ENCODE data around the gene SORCS2. TPM values are rescaled to one million over a fixed set of nuclear protein-coding genes. Genes with fewer than 3 reads are reported as not detected.

The SORCS2 gene
- polyA plus RNA-seq, 1 donor from 2014 or later, result 1.0 TPM

GRCh38 chr4:7691982-7692381 lies 499.6 kb downstream of the SORCS2 start:
- Histone ChIP-seq H3K9ac (ENCODE audit: low read length) (no peak overlapping the region), H3K4me2 (ENCODE audit: low read length) (no peak overlapping the region), H3K79me2 (replicated peaks; ENCODE audit: insufficient read depth, low read length) (no peaks in the 10 kb centered on the region), H3K9me3 (ENCODE audit: low read length) (no peaks in the 10 kb centered on the region), H2AFZ (ENCODE audit: low read depth, low read length) (no peak overlapping the region), H3F3A (ENCODE audit: insufficient read depth, low read length, poor library complexity, severe bottlenecking) (no peaks in the 10 kb centered on the region), H4K20me1 (ENCODE audit: insufficient read depth) (no peaks in the 10 kb centered on the region), H3K27ac (ENCODE audit: low read length) (no peak overlapping the region), H3K4me3 (ENCODE audit: low read length) (no peak overlapping the region), H3K36me3 (ENCODE audit: insufficient read depth, low read length) (no peaks in the 10 kb centered on the region), H3K9me2 (ENCODE audit: insufficient read depth, low read length) (no peaks in the 10 kb centered on the region), H3K27me3 (ENCODE audit: insufficient read depth, low read depth, low read length) (no peaks in the 10 kb centered on the region)
- no peak for TF ChIP-seq MXI1 (conservative IDR thresholded peaks at IDR 0.05; ENCODE audit: poor library complexity, severe bottlenecking)
- TF ChIP-seq POLR2AphosphoS5 (IDR thresholded peaks at IDR 0.05), result no peak
- TF ChIP-seq EP300 (conservative IDR thresholded peaks at IDR 0.05; ENCODE audit: poor library complexity, severe bottlenecking), result no peak
- no peak for TF ChIP-seq SMC3 (conservative IDR thresholded peaks at IDR 0.05; ENCODE audit: poor library complexity)
- TF ChIP-seq CTCF (IDR thresholded peaks at IDR 0.05; ENCODE audit: poor library complexity, severe bottlenecking), result no peak
- no peak for TF ChIP-seq REST (IDR thresholded peaks at IDR 0.05; ENCODE audit: borderline replicate concordance)
- TF ChIP-seq EZH2 (IDR thresholded peaks at IDR 0.05; ENCODE audit: borderline replicate concordance, insufficient read depth, low read length, poor library complexity, severe bottlenecking), result no peak
- TF ChIP-seq RAD21 (conservative IDR thresholded peaks at IDR 0.05), result no peak
- no peak for TF ChIP-seq TAF1 (IDR thresholded peaks at IDR 0.05; ENCODE audit: low read depth)

- H3K79me2 ChIP-seq (replicated peaks; ENCODE audit: insufficient read depth, low read length), result no peaks in the 10 kb centered on the region
- H3K9me3 ChIP-seq (ENCODE audit: low read length), result no peaks in the 10 kb centered on the region
- H2AFZ ChIP-seq (ENCODE audit: low read depth, low read length), result no peak overlapping the region
- H3K36me3 ChIP-seq (ENCODE audit: insufficient read depth, low read length), result no peaks in the 10 kb centered on the region
- H3K27me3 ChIP-seq (ENCODE audit: insufficient read depth, low read depth, low read length), result no peaks in the 10 kb centered on the region
- H4K20me1 ChIP-seq (ENCODE audit: insufficient read depth), result no peaks in the 10 kb centered on the region
- no peak overlapping the region for H3K4me3 ChIP-seq (ENCODE audit: low read length)
- H3K4me2 ChIP-seq (ENCODE audit: low read length), result no peak overlapping the region
- H3F3A ChIP-seq (ENCODE audit: insufficient read depth, low read length, poor library complexity, severe bottlenecking), result no peaks in the 10 kb centered on the region
- H3K27ac ChIP-seq (ENCODE audit: low read length), result no peak overlapping the region
- H3K9me2 ChIP-seq (ENCODE audit: insufficient read depth, low read length), result no peaks in the 10 kb centered on the region
- H3K9ac ChIP-seq (ENCODE audit: low read length), result no peak overlapping the region
- TF ChIP-seq EZH2 (IDR thresholded peaks at IDR 0.05; ENCODE audit: borderline replicate concordance, insufficient read depth, low read length, poor library complexity, severe bottlenecking), result no peak
- no peak for TF ChIP-seq RAD21 (conservative IDR thresholded peaks at IDR 0.05)
Observed at GRCh38 chr4:7692451-7693236, 500.3 kb downstream of the SORCS2 start.

All from neural cell (in vitro differentiated cells).